ENCODE measurements around the gene PM20D1.
A peak's percentile ranks its signal among the peaks of the same experiment; 100 is the strongest.
"Not testable (repeated sequence)": the region's sequence is repeated elsewhere in the genome, so short reads cannot be mapped to it uniquely, and the experiment has no call there.

The PM20D1 gene

GRCh38 chr1:205849619-205850355, at the start of gene PM20D1:
TSS of gene PM20D1 (minus strand) at chr1:205850132. CDS start at chr1:205850072, 60 bp downstream.
- DNase-seq (ENCODE audit: low read depth): peak; percentile 57

GRCh38 chr1:205896351-205896750, 46.4 kb upstream of the PM20D1 start:
- DNase-seq (ENCODE audit: low read depth): no peak

- not testable (repeated sequence) for DNase-seq (ENCODE audit: low read depth)
Observed at GRCh38 chr1:205894119-205894518, 44.2 kb upstream of the PM20D1 start.

GRCh38 chr1:205892175-205892574, 42.2 kb upstream of the PM20D1 start:
- DNase-seq (ENCODE audit: low read depth): not testable (repeated sequence)

GRCh38 chr1:205891481-205891880, 41.5 kb upstream of the PM20D1 start:
- not testable (repeated sequence) for DNase-seq (ENCODE audit: low read depth)

GRCh38 chr1:205890631-205891030, 40.7 kb upstream of the PM20D1 start:
- DNase-seq (ENCODE audit: low read depth): not testable (repeated sequence)

GRCh38 chr1:205889706-205890105, 39.8 kb upstream of the PM20D1 start:
- DNase-seq (ENCODE audit: low read depth): not testable (repeated sequence)

GRCh38 chr1:205889006-205889405, 39.1 kb upstream of the PM20D1 start:
- not testable (repeated sequence) for DNase-seq (ENCODE audit: low read depth)

- DNase-seq (ENCODE audit: low read depth): no peak
Observed at GRCh38 chr1:205883792-205884191, 33.9 kb upstream of the PM20D1 start.

- DNase-seq (ENCODE audit: low read depth): no peak
Observed at GRCh38 chr1:205880923-205881322, 31.0 kb upstream of the PM20D1 start.

- no peak for DNase-seq (ENCODE audit: low read depth)
Observed at GRCh38 chr1:205879974-205880373, 30.0 kb upstream of the PM20D1 start.

- DNase-seq (ENCODE audit: low read depth): no peak
Observed at GRCh38 chr1:205878026-205878425, 28.1 kb upstream of the PM20D1 start.

GRCh38 chr1:205873148-205873547, 23.2 kb upstream of the PM20D1 start:
- DNase-seq (ENCODE audit: low read depth): not testable (repeated sequence)

- no peak for DNase-seq (ENCODE audit: low read depth)
Observed at GRCh38 chr1:205870236-205870635, 20.3 kb upstream of the PM20D1 start.

- no peak for DNase-seq (ENCODE audit: low read depth)
Observed at GRCh38 chr1:205861540-205861939, 11.6 kb upstream of the PM20D1 start.

- no peak for DNase-seq (ENCODE audit: low read depth)
Observed at GRCh38 chr1:205858141-205858961, 8.4 kb upstream of the PM20D1 start.

GRCh38 chr1:205857501-205857900, 7.6 kb upstream of the PM20D1 start:
- not testable (repeated sequence) for DNase-seq (ENCODE audit: low read depth)

GRCh38 chr1:205856433-205856832, 6.5 kb upstream of the PM20D1 start:
- no peak for DNase-seq (ENCODE audit: low read depth)

- DNase-seq (ENCODE audit: low read depth): no peak
Observed at GRCh38 chr1:205852969-205853368, 3.0 kb upstream of the PM20D1 start.

GRCh38 chr1:205851993-205852392, 2.1 kb upstream of the PM20D1 start:
- no peak for DNase-seq (ENCODE audit: low read depth)

- no peak for DNase-seq (ENCODE audit: low read depth)
Observed at GRCh38 chr1:205843036-205843859, 6.7 kb downstream of the PM20D1 start.

GRCh38 chr1:205842229-205842628, 7.7 kb downstream of the PM20D1 start:
- no peak for DNase-seq (ENCODE audit: low read depth)

Measured in stimulated activated CD8-positive, alpha-beta memory T cell treated with anti-CD3 and anti-CD28 coated beads, Interleukin-12 subunit alpha, Interleukin-12 subunit beta, amount 100 ng/mL, for 1 hour (primary cell).